ENCODE results near the gene DOHH.
"Not testable (repeated sequence)": the region's sequence is repeated elsewhere in the genome, so short reads cannot be mapped to it uniquely, and the experiment has no call there.

Gene DOHH

DNA sequence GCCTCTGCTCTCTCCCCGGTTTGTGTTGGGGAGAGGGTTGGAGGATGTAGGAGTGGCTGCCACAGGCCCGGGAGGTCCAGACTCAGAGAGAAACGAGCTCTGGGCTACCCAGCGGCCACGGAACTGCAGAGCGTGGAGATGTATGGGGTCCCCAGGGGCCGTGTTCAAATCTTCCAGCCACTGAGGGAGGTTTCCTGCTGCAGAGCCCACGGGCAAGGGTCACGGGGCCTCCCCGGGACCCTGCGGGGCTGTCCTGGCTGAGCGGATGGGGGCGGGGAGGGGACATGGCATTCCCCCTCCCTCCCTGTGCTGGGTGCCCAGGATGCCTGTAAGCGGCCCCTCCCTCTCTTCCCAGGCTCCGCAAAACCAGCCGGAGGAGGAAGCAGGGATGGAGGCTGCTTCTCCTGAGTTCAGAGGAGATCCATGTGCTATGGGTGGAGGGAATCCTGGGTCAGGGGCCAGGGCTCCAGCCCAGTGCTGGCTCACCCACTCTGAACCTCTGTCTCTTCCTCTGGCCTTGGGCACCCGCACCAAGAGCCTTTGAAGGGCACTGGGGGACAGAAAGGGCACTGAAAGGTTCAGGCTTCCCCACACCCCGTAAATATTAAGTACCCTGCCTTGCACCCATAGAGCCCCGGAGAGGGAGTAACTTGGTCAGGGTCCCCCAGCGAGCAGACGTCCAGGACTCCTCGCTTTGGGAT, 42.8 kb downstream of the DOHH start:
- no peak for DNase-seq

GRCh38 chr19:3456925-3457527, 43.4 kb downstream of the DOHH start:
- DNase-seq, result no peak

- no peak for DNase-seq
These were observed 44.4 kb downstream of the DOHH start for GRCh38 chr19:3455960-3456601.

GRCh38 chr19:3455393-3455955, 45.0 kb downstream of the DOHH start:
- DNase-seq, result no peak

DNA sequence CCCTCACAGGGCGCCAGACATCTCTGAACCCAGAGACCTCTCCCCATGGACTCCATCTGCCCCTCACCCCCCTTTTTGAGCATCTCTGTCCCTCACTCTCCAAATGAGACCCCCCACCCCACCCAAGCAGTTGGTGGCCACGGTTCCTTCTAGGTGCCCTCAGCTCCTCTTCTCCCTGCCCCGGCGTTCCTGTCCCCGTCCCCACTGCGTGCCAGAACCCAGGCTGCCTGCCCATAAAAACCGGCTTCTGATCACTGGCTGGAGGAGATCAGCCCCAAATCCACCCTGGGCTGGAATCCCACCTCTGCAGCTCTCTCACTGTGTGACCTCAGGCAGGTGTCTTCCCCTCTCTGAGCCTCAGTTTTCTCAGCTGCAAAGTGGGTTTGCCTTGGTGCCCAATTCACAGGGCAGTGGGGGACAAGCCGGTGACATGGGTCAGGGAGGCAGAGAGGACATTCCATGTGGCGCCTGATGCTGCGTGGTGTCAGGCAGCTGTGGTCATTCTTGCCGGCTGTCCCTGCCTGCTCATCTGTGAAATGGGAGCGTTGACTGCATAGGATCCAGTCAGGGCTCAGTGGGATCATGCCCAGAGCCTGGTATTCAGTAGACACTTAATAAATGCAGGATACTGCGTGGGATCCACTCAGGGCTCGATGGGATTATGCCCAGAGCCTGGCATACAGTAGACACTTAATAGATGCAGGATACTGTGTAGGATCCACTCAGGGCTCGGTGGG, 45.6 kb downstream of the DOHH start:
- DNase-seq, result no peak

GRCh38 chr19:3453840-3454239, 46.6 kb downstream of the DOHH start:
- DNase-seq, result no peak

DNA sequence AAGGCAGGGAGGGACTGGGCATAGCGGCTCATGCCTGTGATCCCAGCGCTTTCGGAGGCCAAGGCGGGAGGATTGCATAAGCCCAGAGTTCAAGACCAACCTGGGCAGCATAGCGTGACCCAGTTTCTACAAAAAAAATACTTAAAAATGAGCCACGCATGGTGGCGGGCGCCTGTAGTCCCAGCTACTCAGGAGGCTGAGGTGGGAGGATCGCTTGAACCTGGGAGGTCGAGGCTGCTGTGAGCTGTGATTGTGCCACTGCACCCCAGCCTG, 47.6 kb downstream of the DOHH start:
- DNase-seq, result not testable (repeated sequence)

- no peak for DNase-seq
These were observed 48.1 kb downstream of the DOHH start for GRCh38 chr19:3452171-3452941.

- DNase-seq, result no peak
These were observed 49.0 kb downstream of the DOHH start for GRCh38 chr19:3451451-3451866.

DNA sequence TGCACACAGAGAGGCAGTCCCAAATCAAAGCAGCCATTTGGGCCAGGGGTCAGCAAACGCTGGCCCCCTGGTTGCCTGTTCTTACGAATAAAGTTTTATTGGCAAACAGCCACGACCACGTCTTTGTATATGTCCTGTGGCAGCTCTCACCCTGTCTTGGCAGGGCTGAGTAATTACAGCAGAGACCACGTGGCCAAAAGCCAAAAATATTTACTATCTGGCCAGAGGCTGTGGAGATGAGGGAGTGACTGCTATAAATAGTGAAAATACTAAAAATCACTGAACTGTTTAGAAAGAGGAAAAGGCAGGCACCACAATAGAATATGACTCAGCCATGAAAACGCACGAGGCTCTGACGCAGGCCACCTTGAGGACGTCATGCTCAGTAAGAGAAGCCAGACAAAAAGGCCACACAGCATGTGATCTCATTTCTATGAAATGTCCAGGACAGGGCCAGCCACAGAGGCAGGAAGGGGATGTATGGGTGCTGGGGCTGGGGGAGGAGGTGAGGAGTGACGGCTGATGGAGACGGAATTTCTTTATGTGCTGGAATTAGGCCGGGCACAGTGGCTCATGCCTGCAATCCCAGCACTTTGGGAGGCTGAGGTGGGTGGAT, 49.6 kb downstream of the DOHH start:
- DNase-seq, result peak; percentile 93 to 99 (median 95)

GRCh38 chr19:3448616-3449334, 51.7 kb downstream of the DOHH start:
- DNase-seq, result no peak

DNA sequence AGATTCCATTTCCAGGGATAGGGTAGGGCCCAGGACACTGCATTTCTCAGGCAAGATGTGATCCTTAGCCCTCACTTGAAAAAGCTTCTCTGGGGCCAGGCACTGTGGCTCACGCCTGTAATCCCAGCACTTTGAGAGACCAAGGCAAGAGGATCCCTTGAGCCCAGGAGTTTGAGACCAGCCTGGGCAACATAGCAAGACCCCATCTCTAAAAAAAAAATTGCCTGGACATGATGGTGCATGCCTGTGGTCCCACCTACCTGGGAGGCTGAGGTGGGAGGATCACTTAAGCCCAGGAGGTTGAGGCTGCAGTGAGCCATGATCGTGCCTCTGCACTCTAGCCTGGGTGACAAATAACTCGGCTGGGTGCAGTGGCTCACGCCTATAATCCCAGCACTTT, 53.8 kb downstream of the DOHH start:
- DNase-seq, result not testable (repeated sequence)

- DNase-seq, result no peak
These were observed 55.7 kb downstream of the DOHH start for GRCh38 chr19:3444695-3445234.

- no peak for DNase-seq
These were observed 56.4 kb downstream of the DOHH start for GRCh38 chr19:3443840-3444694.

- no peak for DNase-seq
These were observed 57.9 kb downstream of the DOHH start for GRCh38 chr19:3442487-3443071.

- no peak for DNase-seq
These were observed 58.5 kb downstream of the DOHH start for GRCh38 chr19:3441986-3442329.

GRCh38 chr19:3441089-3441985, 59.1 kb downstream of the DOHH start:
- DNase-seq, result no peak
